GM19372 (cell line): Measurements from ENCODE around the gene TNNC1.

ENCODE experiments used
- ATAC-seq: cut with Tn5 transposase; IDR thresholded peaks from one replicate; pipeline ENCODE4 v1.9.1; 2021; ENCODE audit warnings: mild to moderate bottlenecking, low read depth, moderate library complexity; ENCODE audit not compliant: unreplicated experiment

TNNC1 gene

GRCh38 chr3:52484680-52485461 lies 31.0 kb upstream of the TNNC1 start:
- no peak for ATAC-seq

- no peak for ATAC-seq
Observed at GRCh38 chr3:52483577-52484381, 29.9 kb upstream of the TNNC1 start.

GRCh38 chr3:52483081-52483480 lies 29.2 kb upstream of the TNNC1 start:
- ATAC-seq, result no peak

GRCh38 chr3:52481819-52482521 lies 28.1 kb upstream of the TNNC1 start:
- ATAC-seq, result no peak

- no peak for ATAC-seq
Observed at GRCh38 chr3:52480768-52481715, 27.2 kb upstream of the TNNC1 start.

GRCh38 chr3:52479877-52480575 lies 26.2 kb upstream of the TNNC1 start:
- no peak for ATAC-seq

- no peak for ATAC-seq
Observed at GRCh38 chr3:52479037-52479876, 25.4 kb upstream of the TNNC1 start.

GRCh38 chr3:52477796-52478095 lies 23.9 kb upstream of the TNNC1 start:
- no peak for ATAC-seq

- ATAC-seq, result no peak
Observed at GRCh38 chr3:52477076-52477795, 23.4 kb upstream of the TNNC1 start.

GRCh38 chr3:52473026-52473425 lies 19.2 kb upstream of the TNNC1 start:
- ATAC-seq, result no peak

- ATAC-seq, result no peak
Observed at GRCh38 chr3:52472239-52473000, 18.6 kb upstream of the TNNC1 start.

GRCh38 chr3:52471371-52472238 lies 17.8 kb upstream of the TNNC1 start:
- ATAC-seq, result no peak

- no peak for ATAC-seq
Observed at GRCh38 chr3:52470920-52471319, 17.1 kb upstream of the TNNC1 start.

- ATAC-seq, result no peak
Observed at GRCh38 chr3:52469001-52469400, 15.2 kb upstream of the TNNC1 start.

- no peak for ATAC-seq
Observed at GRCh38 chr3:52468336-52468735, 14.5 kb upstream of the TNNC1 start.

- no peak for ATAC-seq
Observed at GRCh38 chr3:52463416-52463815, 9.6 kb upstream of the TNNC1 start.

GRCh38 chr3:52461874-52462273 lies 8.0 kb upstream of the TNNC1 start:
- no peak for ATAC-seq
